ENCODE measurements around the gene SPTBN2. TPM values are rescaled to one million over a fixed set of nuclear protein-coding genes. Genes with fewer than 3 reads are reported as not detected.
"Not testable (repeated sequence)": the region's sequence is repeated elsewhere in the genome, so short reads cannot be mapped to it uniquely, and the experiment has no call there.

Gene SPTBN2
- total and polyA plus RNA-seq, 2 donors from 2014 or later, result 64.9 to 69.8 TPM

GRCh38 chr11:66641834-66642233 lies 87.2 kb downstream of the SPTBN2 start:
- DNase-seq (no peak), FAIRE-seq (no peak)
- TF ChIP-seq CTCF (IDR thresholded peaks at IDR 0.05; ENCODE audit: borderline replicate concordance, extremely low read depth, insufficient read depth), result no peak
- H3K27ac ChIP-seq (ENCODE audit: low read depth in 2 of 2, low read length in 2 of 2), result no peak overlapping the region
- peaks cover 12 to 45% (median 26%) of the 10 kb centered on the region in 3 donors for H3K36me3 ChIP-seq (ENCODE audit: control insufficient read depth in 2 of 3, insufficient read depth in 3 of 3, low read length in 3 of 3)
- no peaks in the 10 kb centered on the region for H3K9me3 ChIP-seq (ENCODE audit: control insufficient read depth in 2 of 3, insufficient read depth in 1 of 3, low read length in 3 of 3)
- H3K4me3 ChIP-seq (ENCODE audit: low read length in 3 of 3), result peak overlapping the region; percentile 8 to 89 (median 54)
- peaks cover 8 to 53% (median 39%) of the 10 kb centered on the region in 3 donors for H3K4me1 ChIP-seq (ENCODE audit: control insufficient read depth in 2 of 3, insufficient read depth in 2 of 3, low read depth in 1 of 3, low read length in 3 of 3)
- peak overlapping the region in 2 of 3 donors; percentile 5 to 35 for H3K9ac ChIP-seq (ENCODE audit: low read length in 3 of 3)
- intact Hi-C loops (cut with DNase I), result no loop called here
- no peaks in the 10 kb centered on the region for H3K27me3 ChIP-seq (ENCODE audit: control insufficient read depth, insufficient read depth, low read length)

- H3K27ac ChIP-seq (ENCODE audit: low read depth in 2 of 2, low read length in 2 of 2); FAIRE-seq; intact Hi-C loops (cut with DNase I); H3K27me3 ChIP-seq (ENCODE audit: control insufficient read depth, insufficient read depth, low read length); H3K9me3 ChIP-seq (ENCODE audit: control insufficient read depth in 2 of 3, insufficient read depth in 1 of 3, low read length in 3 of 3); DNase-seq: not testable (repeated sequence)
- Histone ChIP-seq H3K4me1 (ENCODE audit: control insufficient read depth in 2 of 3, insufficient read depth in 2 of 3, low read depth in 1 of 3, low read length in 3 of 3) (peaks cover 8 to 45% (median 34%) of the 10 kb centered on the region in 3 donors), H3K9ac (ENCODE audit: low read length in 3 of 3) (peak overlapping the region; percentile 43 to 98 (median 97)), H3K36me3 (ENCODE audit: control insufficient read depth in 2 of 3, insufficient read depth in 3 of 3, low read length in 3 of 3) (peaks cover 5 to 26% (median 14%) of the 10 kb centered on the region in 3 donors), H3K4me3 (ENCODE audit: low read length in 3 of 3) (peak overlapping the region; percentile 89 to 99 (median 95))
These were observed 89.1 kb downstream of the SPTBN2 start for GRCh38 chr11:66639814-66640340.

- intact Hi-C loops (cut with DNase I), result no loop called here
- peak in 3 of 5 donors; percentile 30 to 73 (median 63) for DNase-seq
These were observed 89.8 kb downstream of the SPTBN2 start for GRCh38 chr11:66639066-66639813.

More at GRCh38 chr11:66639066-66639813, 89.8 kb downstream of the SPTBN2 start:
- H3K27ac ChIP-seq (ENCODE audit: low read depth in 2 of 2, low read length in 2 of 2), result peak overlapping the region; percentile 90 to 95
- peaks cover 6 to 20% (median 14%) of the 10 kb centered on the region in 3 donors for H3K36me3 ChIP-seq (ENCODE audit: control insufficient read depth in 2 of 3, insufficient read depth in 3 of 3, low read length in 3 of 3)
- peak overlapping the region; percentile 89 to 99 (median 95) for H3K4me3 ChIP-seq (ENCODE audit: low read length in 3 of 3)
- H3K4me1 ChIP-seq (ENCODE audit: control insufficient read depth in 2 of 3, insufficient read depth in 2 of 3, low read depth in 1 of 3, low read length in 3 of 3), result peaks cover 8 to 38% (median 29%) of the 10 kb centered on the region in 3 donors
- FAIRE-seq, result no peak
- TF ChIP-seq CTCF (IDR thresholded peaks at IDR 0.05; ENCODE audit: borderline replicate concordance, extremely low read depth, insufficient read depth), result no peak
- H3K27me3 ChIP-seq (ENCODE audit: control insufficient read depth, insufficient read depth, low read length), result no peaks in the 10 kb centered on the region
- H3K9me3 ChIP-seq (ENCODE audit: control insufficient read depth in 2 of 3, insufficient read depth in 1 of 3, low read length in 3 of 3), result no peaks in the 10 kb centered on the region
- H3K9ac ChIP-seq (ENCODE audit: low read length in 3 of 3), result peak overlapping the region; percentile 91 to 98 (median 97)
